ENCODE results near the gene RNF157. TPM values are rescaled to one million over a fixed set of nuclear protein-coding genes. Genes with fewer than 3 reads are reported as not detected.
"Not testable (repeated sequence)": the region's sequence is repeated elsewhere in the genome, so short reads cannot be mapped to it uniquely, and the experiment has no call there.

Gene RNF157
- total RNA-seq, 1 donor from 2014 or later: 0.32 TPM

DNA sequence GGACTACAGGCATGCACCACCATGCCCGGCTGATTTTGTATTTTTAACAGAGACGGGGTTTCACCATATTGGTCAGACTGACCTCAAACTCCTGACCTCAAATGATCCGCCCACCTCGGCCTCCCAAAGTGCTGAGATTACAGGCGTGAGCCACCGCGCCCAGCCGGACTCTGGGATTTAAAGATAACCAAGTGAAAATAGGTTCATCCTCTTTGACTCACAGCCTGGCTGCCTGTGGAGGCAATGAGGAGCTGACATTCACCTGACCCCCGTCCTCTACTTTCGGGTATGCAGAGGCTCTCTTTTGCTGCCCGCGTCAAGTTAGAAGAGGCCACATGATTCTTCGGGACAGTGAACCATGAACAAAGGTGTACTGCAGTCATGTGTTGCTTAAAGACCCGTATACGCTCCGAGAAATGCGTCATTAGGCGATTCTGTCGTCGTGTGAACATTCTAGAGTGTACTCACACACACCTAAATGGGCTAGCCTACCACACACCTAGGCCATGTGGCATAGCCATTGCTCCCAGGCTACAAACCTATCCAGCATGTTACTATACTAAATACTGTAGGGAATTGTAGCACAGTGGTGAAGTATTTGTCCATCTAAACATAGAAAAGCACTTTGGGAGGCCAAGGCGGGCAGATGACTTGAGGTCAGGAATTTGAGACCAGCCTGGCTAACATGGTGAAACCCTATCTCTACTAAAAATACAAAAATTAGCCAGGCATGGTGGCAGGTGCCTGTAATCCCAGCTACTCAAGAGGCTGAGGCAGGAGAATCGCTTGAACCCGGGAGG, 12.9 kb upstream of the RNF157 start:
- ATAC-seq: not testable (repeated sequence)

DNA sequence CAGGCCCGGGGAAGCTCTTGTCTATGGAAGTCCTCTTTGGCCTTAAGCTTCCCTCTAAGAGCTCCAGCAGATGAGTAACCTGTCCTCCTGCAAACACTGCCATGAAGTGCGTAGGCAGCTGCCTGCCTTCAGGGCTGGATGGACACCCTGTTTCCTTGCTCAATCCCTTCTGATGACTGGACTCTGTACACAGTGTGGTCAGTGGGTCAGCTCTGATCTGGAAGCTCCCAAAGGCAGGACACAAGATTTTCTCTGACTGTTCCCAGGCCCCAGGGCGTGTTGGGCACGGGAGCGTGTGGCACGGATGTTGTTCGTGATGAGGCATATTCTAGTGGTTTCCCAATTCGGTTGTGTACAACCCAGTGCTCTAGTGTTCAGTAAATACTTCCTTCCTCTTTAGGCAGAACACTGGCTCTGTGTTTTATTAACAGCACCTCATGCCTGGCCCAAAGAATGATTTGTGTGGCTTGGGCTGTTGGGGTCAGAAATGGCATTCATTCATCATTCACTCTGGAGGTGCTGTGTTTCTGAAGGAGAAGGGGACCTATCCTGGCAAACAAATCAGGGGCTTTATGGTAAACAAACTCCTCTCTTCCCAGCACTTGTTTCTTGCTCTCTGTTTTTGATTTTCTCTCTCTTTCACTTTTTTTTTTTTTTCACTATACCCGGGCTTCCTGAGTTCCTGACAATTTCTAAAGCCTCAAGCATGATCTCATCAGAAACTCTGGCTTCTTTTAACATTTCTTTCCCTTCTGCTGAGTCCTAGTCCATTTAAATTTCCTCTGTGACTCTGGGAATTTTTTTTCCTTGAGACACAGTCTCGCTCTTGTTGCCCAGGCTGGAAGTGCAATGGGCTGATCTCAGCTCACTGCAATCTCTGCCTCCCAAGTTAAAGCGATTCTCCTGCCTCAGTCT, 12.0 kb upstream of the RNF157 start:
- ATAC-seq: peak; percentile 86

- no peak for ATAC-seq
These were observed 11.3 kb upstream of the RNF157 start for GRCh38 chr17:76251478-76252039.

DNA sequence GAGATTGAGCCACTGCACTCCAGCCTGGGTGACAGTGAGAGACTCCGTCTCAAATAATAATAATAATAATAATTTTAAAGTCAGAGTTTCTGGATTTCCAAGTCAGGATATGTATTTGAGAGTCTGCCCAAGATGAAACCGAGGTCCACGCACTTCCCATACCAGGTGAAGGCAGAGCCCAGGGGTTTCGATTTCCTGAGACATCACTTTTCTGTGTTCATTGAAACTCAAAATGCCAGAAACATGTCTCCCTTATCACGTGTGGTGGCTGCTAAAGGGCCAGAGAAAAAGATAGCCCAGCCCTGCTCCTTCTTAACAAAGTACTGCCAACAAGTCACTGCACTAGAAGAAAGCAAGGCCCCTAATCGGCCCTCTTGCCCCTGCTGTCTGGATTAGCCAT, 9.8 kb upstream of the RNF157 start:
- ATAC-seq: no peak

GRCh38 chr17:76248013-76248782, 7.9 kb upstream of the RNF157 start:
- no peak for ATAC-seq

GRCh38 chr17:76247304-76247703, 7.0 kb upstream of the RNF157 start:
- no peak for ATAC-seq

DNA sequence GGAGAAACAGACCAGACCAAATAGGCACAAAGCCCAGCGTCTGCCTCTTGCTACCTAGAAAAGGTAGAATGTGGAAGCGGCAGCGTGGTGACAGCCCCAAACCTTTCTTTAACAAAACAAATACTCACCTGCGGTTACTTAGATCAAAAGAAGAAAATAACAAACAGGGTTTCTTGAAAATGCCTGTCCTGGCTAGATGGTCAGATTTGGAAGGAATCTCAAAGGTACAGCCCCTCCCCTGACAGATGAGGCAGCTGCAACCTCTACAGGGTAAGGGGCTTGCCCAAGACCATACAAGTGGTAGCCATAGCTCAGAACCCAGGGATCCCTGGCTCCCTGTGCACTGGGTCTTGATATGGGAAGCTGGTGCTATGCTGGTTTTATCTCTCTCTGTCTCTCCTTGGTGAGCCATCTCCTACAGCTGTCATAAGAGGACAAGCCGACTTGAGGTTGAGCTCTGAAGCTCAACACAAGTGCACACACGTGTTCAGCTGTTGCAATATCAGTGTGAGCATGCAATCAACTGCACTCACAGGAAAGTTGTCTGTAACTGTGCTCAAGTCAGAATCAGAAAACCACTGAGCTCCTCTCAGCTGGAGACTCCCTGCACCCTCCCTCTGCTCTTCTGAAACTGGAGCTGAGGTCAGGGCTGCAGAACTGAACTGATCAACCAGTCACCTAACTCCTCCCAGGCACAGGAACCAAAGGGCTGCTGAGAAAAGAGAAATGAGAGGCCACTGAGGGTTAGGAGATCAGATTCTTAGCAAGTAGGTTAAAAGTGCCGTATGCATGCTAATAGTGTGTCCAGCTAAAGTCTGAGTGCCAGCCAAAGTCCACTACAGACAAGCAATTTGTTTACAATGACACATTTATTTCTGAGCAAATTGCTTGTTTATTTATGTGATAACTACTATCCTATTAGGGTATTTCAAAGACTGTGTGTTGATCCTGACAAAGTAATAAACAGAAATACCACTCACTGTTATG, 6.1 kb upstream of the RNF157 start:
- ATAC-seq: peak; percentile 52

DNA sequence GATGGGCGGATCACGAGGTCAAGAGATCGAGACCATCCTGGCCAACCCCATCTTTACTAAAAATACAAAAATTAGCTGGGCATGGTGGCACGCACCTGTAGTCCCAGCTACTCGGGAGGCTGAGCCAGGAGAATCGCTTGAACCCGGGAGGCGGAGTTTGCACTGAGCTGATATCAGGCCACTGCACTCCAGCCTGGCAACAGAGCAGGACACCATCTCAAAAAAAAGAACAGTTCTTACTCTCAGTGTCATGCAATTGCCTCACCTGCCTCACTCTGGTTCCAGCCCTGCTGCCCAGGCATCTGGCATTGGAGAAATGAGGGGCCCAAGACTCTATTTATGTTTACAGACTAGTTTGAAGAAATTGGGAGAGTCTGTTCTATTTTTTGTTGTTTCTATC, 4.4 kb upstream of the RNF157 start:
- not testable (repeated sequence) for ATAC-seq

- no peak for ATAC-seq
These were observed 3.8 kb upstream of the RNF157 start for GRCh38 chr17:76243826-76244679.

DNA sequence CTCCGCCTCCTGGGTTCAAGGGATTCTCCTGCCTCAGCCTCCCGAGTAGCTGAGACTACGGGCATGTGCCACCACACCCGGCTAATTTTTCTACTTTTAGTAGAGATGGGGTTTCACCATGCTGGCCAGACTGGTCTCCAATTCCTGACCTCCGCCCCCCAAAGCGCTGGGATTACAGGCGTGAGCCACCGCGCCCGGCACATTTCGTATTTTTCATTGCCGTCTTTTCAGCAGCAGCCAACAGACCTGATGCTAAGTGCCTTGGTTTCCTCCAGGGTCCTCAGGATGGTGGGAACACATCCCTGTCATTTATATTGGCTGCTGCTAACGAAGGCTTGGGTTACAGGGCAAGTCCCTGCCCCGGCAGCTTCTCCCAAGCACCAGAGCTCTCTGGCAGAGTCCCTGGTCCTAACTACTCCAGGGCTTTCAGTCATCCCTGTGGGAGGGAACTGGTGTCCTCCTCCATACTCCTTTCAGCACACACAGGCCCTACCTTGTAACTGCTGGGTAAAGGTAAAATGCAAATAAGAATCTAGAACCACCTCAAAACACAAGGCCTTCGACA, 1.5 kb upstream of the RNF157 start:
- ATAC-seq: no peak

- ATAC-seq: no peak
These were observed 878 bp upstream of the RNF157 start for GRCh38 chr17:76241204-76241538.

DNA sequence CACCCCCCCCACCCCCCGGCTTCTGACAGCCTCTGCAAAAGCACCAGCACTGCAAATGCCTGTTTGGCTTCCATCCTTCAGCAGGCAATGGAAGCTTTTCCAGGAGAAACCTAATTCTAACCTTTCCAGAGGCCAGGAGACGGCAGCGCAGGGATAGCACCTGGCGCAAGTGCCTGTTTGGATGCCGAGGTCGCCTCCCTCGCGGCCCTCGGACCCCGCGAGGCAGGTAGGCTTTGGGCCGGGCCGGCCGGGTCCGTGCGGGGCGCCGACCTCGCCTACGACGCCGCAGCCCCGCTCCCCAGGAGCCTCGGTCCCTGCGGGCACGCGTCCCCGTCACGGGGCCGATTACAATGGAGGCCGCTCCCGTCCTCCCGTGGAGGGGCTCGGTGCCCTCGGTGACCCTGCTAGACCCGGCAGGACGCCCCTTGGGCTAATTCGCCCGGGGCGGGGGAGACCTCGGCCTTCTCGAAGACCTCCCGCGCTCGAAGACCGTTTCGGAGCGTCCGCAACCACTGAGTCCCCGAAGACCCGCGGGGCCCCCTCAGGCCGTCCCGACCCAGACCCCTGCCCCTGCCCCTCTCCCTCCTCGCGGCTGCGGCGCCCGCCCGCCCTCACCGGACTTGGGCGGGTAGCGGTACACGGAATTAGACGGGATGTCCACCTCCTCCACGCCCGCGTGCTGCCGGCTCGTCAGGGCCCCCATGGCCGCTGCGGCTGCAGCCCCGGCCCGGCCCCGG, 587 bp downstream of the RNF157 start:
- peak; percentile 18 for ATAC-seq

DNA sequence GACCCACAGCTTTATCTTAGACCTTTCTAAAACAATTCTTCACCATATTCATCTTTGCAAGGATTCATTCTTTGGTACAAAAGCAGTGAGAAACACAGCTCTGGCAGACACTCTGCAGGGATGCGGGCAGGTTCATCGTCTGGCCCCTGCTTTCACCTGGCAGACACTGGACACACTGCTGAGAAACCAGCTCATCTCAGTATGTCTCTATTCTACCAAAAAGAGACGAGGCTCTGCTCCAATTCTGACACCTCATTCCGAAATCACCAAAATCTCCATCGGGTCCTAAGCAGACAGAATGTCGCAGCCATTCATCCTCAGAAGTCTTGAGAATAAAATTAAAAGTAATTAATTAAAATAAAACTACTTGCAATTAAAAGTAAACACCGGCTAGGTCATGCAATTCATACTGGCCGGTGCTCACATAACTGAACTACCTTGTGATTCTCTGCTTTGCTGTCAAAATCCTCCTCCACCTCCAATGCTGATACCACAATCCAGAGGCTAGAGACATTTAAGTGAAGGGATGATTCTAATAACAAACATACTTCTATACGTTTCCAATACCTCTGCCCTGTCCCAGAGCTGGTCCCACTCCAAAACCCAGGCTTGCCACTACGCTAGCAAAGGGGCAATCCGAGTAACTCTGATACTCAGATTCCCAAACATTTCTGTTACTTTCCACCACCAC, 1.3 kb downstream of the RNF157 start:
- no peak for ATAC-seq

- peak; percentile 45 for ATAC-seq
These were observed 2.4 kb downstream of the RNF157 start for GRCh38 chr17:76237859-76238313.

- no peak for ATAC-seq
These were observed 3.7 kb downstream of the RNF157 start for GRCh38 chr17:76236603-76237002.

GRCh38 chr17:76235883-76236282, 4.4 kb downstream of the RNF157 start:
- no peak for ATAC-seq

DNA sequence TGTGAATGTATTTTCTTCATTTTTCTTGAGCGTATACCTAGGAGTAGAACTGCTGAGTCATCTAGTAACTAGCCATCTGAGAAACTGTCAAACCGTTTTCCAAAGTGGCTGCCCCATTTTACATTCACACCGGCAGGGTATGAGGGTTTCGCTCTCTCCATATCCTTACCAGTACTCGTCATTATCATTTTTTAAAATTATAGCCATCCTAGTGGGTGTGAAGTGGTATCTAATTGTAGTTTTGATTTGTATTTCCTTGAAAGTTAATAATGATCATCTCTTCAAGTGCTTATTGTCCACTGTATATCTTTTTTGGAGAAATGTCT, 6.0 kb downstream of the RNF157 start:
- no peak for ATAC-seq

DNA sequence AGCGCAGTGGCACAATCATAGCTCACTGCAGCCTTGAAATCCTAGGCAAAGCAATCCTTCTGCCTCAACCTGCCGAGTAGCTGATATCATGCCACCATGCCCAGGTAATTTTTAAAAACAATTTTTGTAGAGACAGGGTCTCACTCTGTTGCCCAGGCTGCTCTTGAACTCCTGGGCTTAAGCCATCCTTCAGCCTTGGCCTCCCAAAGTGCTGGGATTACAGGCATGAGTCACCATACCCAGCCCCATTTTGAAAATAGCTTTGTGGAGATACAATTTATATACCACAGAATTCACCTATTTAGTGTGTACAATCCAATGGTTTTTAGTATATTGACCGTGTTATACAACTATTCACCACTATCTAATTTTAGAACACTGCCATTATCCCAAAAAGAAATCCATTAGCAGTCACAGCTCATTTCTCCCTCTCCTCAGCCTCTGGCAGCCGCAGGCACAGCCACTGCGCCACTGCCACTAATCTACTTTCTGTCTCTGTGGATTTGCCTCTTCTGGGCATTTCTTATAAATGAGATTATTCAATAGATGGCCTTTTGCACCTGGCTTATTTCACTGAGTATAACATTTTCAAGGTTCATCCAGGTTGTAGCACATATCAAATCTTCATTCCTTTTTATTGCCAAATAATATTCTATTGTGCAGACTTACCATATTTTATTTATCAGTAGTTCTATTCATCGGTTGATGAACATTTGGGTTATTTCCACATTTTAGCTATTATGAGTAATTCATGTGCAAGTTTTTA, 6.5 kb downstream of the RNF157 start:
- no peak for ATAC-seq

Data from esophagus mucosa (tissue), 1 donor.